Type B pancreatic cell (in vitro differentiated cells): ENCODE data around the gene SCN2A. TPM values are rescaled to one million over a fixed set of nuclear protein-coding genes. Genes with fewer than 3 reads are reported as not detected.

Experiments used
- DNase-seq: peaks from one replicate; pipeline ENCODE4 v3.0.0; 2021; ENCODE audit warnings: mixed read lengths; ENCODE audit not compliant: unreplicated experiment; ENCODE audit errors: extremely low spot score
- H3K27ac Mint-ChIP-seq: 2 replicates; pipeline ENCODE4 v1.8.0; 2021; ENCODE audit warnings: mild to moderate bottlenecking, mixed read lengths
- H3K27me3 Mint-ChIP-seq: 2 replicates; pipeline ENCODE4 v1.8.0; 2021; ENCODE audit warnings: mixed read lengths
- H3K36me3 Mint-ChIP-seq: 2 replicates; pipeline ENCODE4 v1.8.0; 2021; ENCODE audit warnings: mixed read lengths
- H3K4me1 Mint-ChIP-seq: one replicate; pipeline ENCODE4 v1.8.0; 2021; ENCODE audit warnings: mixed read lengths; ENCODE audit not compliant: unreplicated experiment
- H3K4me3 Mint-ChIP-seq: 2 replicates; pipeline ENCODE4 v1.8.0; 2021; ENCODE audit warnings: mild to moderate bottlenecking, mixed read lengths
- H3K9me3 Mint-ChIP-seq: 2 replicates; pipeline ENCODE4 v1.8.0; 2021; ENCODE audit warnings: mixed read lengths
- CTCF ChIP-seq: fragments of 200-600 bp; sonication (generic); conservative IDR thresholded peaks from 2 replicates; pipeline ENCODE4 v1.5.0; 2021; ENCODE audit warnings: antibody characterized with exemption, mild to moderate bottlenecking
- total RNA-seq: library from RNA; stranded (reverse); gene quantifications from 2 replicates; pipeline ENCODE4 v1.2.1, GENCODE V29; 2021; ENCODE audit warnings: low replicate concordance

Gene SCN2A
- total RNA-seq, 1 donor from 2014 or later = 0.92 TPM

GRCh38 chr2:165401285-165401852 is 162.2 kb downstream of the SCN2A start:
- Mint-ChIP-seq H3K36me3 (no peaks in the 10 kb centered on the region), H3K4me3 (no peak overlapping the region), H3K27ac (no peak overlapping the region), H3K9me3 (no peaks in the 10 kb centered on the region), H3K4me1 (peaks cover 16% of the 10 kb centered on the region), H3K27me3 (no peaks in the 10 kb centered on the region)
- no peak for DNase-seq
- TF ChIP-seq CTCF = peak; percentile 94

GRCh38 chr2:165402162-165402561 is 162.9 kb downstream of the SCN2A start:
- TF ChIP-seq CTCF = no peak
- no peaks in the 10 kb centered on the region for H3K27me3 Mint-ChIP-seq
- no peaks in the 10 kb centered on the region for H3K36me3 Mint-ChIP-seq
- H3K4me3 Mint-ChIP-seq = no peak overlapping the region
- peaks cover 20% of the 10 kb centered on the region for H3K4me1 Mint-ChIP-seq
- no peak for DNase-seq
- H3K9me3 Mint-ChIP-seq = no peaks in the 10 kb centered on the region
- no peak overlapping the region for H3K27ac Mint-ChIP-seq

- Mint-ChIP-seq H3K36me3 (no peaks in the 10 kb centered on the region), H3K9me3 (no peaks in the 10 kb centered on the region), H3K4me3 (no peak overlapping the region), H3K27ac (no peak overlapping the region), H3K4me1 (peaks cover 23% of the 10 kb centered on the region), H3K27me3 (no peaks in the 10 kb centered on the region)
- peak; percentile 44 for TF ChIP-seq CTCF
- no peak for DNase-seq
Observed at GRCh38 chr2:165406173-165406572, 167.0 kb downstream of the SCN2A start.

GRCh38 chr2:165407466-165407865 is 168.3 kb downstream of the SCN2A start:
- Mint-ChIP-seq H3K27me3 (no peaks in the 10 kb centered on the region), H3K4me1 (peaks cover 16% of the 10 kb centered on the region), H3K27ac (no peak overlapping the region), H3K36me3 (no peaks in the 10 kb centered on the region), H3K9me3 (no peaks in the 10 kb centered on the region), H3K4me3 (no peak overlapping the region)
- DNase-seq = no peak
- TF ChIP-seq CTCF = no peak

GRCh38 chr2:165408186-165408585 is 169.0 kb downstream of the SCN2A start:
- no peak overlapping the region for H3K4me3 Mint-ChIP-seq

More at GRCh38 chr2:165408186-165408585, 169.0 kb downstream of the SCN2A start:
- TF ChIP-seq CTCF = no peak
- no peak for DNase-seq
- Mint-ChIP-seq H3K27ac (no peak overlapping the region), H3K9me3 (no peaks in the 10 kb centered on the region), H3K27me3 (no peaks in the 10 kb centered on the region), H3K4me1 (peaks cover 16% of the 10 kb centered on the region), H3K36me3 (no peaks in the 10 kb centered on the region)
